ENCODE data around the gene SLC8A1.

The SLC8A1 gene

GRCh38 chr2:40298026-40298425 is 153.9 kb downstream of the SLC8A1 start:
- H3K27me3 ChIP-seq, result no peaks in the 10 kb centered on the region
- TF ChIP-seq CTCF (IDR thresholded peaks at IDR 0.05), result no peak
- H3K4me1 ChIP-seq, result peaks cover 0 to under 1% (median 0%) of the 10 kb centered on the region in 4 donors
- H3K4me3 ChIP-seq, result no peak overlapping the region
- no peaks in the 10 kb centered on the region for H3K36me3 ChIP-seq
- intact Hi-C loops (cut with DNase I; ENCODE audit: low total_unique reads), result no loop called here
- DNase-seq, result no peak
- no peaks in the 10 kb centered on the region for H3K9me3 ChIP-seq
- H3K27ac ChIP-seq, result no peak overlapping the region

GRCh38 chr2:40292291-40292690 is 159.6 kb downstream of the SLC8A1 start:
- no peak overlapping the region for H3K27ac ChIP-seq
- H3K27me3 ChIP-seq, result no peaks in the 10 kb centered on the region
- intact Hi-C loops (cut with DNase I; ENCODE audit: low total_unique reads), result no loop called here
- H3K9me3 ChIP-seq, result no peaks in the 10 kb centered on the region
- no peak for TF ChIP-seq CTCF (IDR thresholded peaks at IDR 0.05)
- no peaks in the 10 kb centered on the region for H3K36me3 ChIP-seq
- H3K4me3 ChIP-seq, result no peak overlapping the region
- DNase-seq, result no peak
- peaks cover 0 to 6% (median 0%) of the 10 kb centered on the region in 4 donors for H3K4me1 ChIP-seq

- DNase-seq, result no peak
- Histone ChIP-seq H3K4me3 (no peak overlapping the region), H3K9me3 (no peaks in the 10 kb centered on the region), H3K36me3 (no peaks in the 10 kb centered on the region), H3K27me3 (no peaks in the 10 kb centered on the region), H3K27ac (no peak overlapping the region), H3K4me1 (peaks cover 0 to 14% (median 0%) of the 10 kb centered on the region in 4 donors)
- intact Hi-C loops (cut with DNase I; ENCODE audit: low total_unique reads), result loop anchor here (10.0 kb wide), 1 partner anchor 165 kb away; the partner anchor contains the start of gene SLC8A1
- TF ChIP-seq CTCF (IDR thresholded peaks at IDR 0.05), result no peak
Measured at GRCh38 chr2:40289771-40290404, 162.0 kb downstream of the SLC8A1 start.

- Histone ChIP-seq H3K4me1 (peaks cover 0 to 31% (median 3%) of the 10 kb centered on the region in 4 donors), H3K27me3 (no peaks in the 10 kb centered on the region), H3K36me3 (no peaks in the 10 kb centered on the region), H3K9me3 (no peaks in the 10 kb centered on the region), H3K27ac (no peak overlapping the region), H3K4me3 (no peak overlapping the region)
- no peak for TF ChIP-seq CTCF (IDR thresholded peaks at IDR 0.05)
- no peak for DNase-seq
- intact Hi-C loops (cut with DNase I; ENCODE audit: low total_unique reads), result loop anchor here (10.0 kb wide), 1 partner anchor 167 kb away; the partner anchor contains the start of gene SLC8A1
Measured at GRCh38 chr2:40287773-40288172, 164.1 kb downstream of the SLC8A1 start.

GRCh38 chr2:40287195-40287594 is 164.7 kb downstream of the SLC8A1 start:
- H3K27ac ChIP-seq, result no peak overlapping the region
- peaks cover 0 to 30% (median 3%) of the 10 kb centered on the region in 4 donors for H3K4me1 ChIP-seq
- intact Hi-C loops (cut with DNase I; ENCODE audit: low total_unique reads), result loop anchor here (10.0 kb wide), 1 partner anchor 168 kb away; the partner anchor contains the start of gene SLC8A1
- H3K27me3 ChIP-seq, result no peaks in the 10 kb centered on the region
- H3K4me3 ChIP-seq, result no peak overlapping the region
- TF ChIP-seq CTCF (IDR thresholded peaks at IDR 0.05), result no peak
- no peaks in the 10 kb centered on the region for H3K36me3 ChIP-seq
- no peaks in the 10 kb centered on the region for H3K9me3 ChIP-seq
- no peak for DNase-seq
